GM12891 (cell line): ENCODE data around the gene COL20A1.

ENCODE experiments used
- PAX5 ChIP-seq: IDR thresholded peaks from 2 replicates; pipeline ENCODE4 v1.6.1; 2011; ENCODE audit warnings: low read length, moderate library complexity, mild to moderate bottlenecking; ENCODE audit not compliant: insufficient read depth, severe bottlenecking
- POLR2A ChIP-seq: IDR thresholded peaks from 2 replicates; pipeline ENCODE4 v1.6.1; 2011; ENCODE audit warnings: low read depth, low read length, control low read depth
- POLR2AphosphoS5 ChIP-seq: IDR thresholded peaks from 2 replicates; pipeline ENCODE4 v1.6.1; 2011; ENCODE audit warnings: low read depth, low read length, control low read depth

DNA sequence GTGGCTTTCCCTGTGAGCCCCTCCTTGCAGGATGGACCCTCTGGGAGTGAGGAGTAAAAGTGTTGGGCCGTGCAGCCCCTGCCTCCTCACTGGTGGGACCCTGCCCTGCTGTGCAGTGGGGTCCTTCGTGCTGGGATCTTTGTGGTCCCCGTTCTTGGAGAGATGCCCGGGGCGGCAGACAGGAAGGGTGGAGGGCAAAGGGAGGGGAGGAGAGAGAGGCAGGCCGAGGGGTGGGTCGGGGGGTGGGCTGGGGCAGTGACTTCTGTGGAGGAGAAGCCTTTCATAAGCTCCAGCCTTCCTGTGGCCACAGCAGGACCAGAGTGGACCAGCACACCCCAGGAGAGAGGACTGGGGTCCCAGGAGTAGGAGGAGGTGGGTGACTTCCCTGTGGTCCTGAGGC, at the start of gene COL20A1:
- no peak for TF ChIP-seq POLR2A
- no peak for TF ChIP-seq POLR2AphosphoS5
- no peak for TF ChIP-seq PAX5
